ENCODE data around the gene CCNB2.
"Not testable (repeated sequence)": the region's sequence is repeated elsewhere in the genome, so short reads cannot be mapped to it uniquely, and the experiment has no call there.

CCNB2 gene

DNA sequence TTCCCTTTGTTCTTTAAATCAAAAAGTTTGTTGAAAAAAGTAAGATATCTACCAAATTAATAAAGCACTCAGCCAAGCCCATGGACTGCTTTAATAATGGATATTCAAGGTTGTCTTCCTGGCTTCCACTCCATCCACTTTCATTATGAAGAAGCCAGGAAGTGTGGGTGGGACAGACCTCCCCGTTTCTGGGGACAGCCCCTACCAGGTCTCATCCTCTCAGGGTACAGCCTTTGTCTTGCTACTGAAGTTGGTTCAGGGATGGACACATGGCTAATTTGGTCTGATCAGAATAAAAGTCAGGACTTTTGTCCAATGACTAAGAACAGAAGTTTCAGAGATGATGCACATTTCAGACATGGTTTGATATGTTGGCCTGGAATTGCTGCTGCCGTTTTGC is 32.6 kb downstream of the CCNB2 start:
- no peak for DNase-seq

DNA sequence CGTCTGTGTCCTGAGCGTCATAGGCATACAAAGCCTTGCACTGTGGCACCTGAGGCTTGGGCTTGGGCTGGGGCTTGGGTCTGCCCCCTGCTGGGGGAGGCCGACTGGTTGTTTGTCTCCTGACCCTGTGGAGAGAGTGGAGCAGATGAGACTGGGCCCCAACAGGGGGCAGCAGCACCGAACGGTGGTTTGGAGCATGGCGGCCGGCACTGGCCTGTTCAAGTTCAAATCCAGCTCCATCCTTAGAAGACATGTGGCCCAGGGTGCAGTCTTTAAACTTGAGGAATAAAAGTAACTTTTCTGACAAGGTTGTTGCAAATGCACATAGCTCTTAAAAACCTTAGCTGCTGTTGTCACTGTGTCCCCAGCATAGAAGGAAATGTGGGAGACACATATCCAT is 33.3 kb downstream of the CCNB2 start:
- no peak for DNase-seq

GRCh38 chr15:59140422-59141226 is 35.7 kb downstream of the CCNB2 start:
- DNase-seq: no peak

- DNase-seq: no peak
Measured at GRCh38 chr15:59143281-59143680, 38.3 kb downstream of the CCNB2 start.

GRCh38 chr15:59144594-59144993 is 39.6 kb downstream of the CCNB2 start:
- not testable (repeated sequence) for DNase-seq

DNA sequence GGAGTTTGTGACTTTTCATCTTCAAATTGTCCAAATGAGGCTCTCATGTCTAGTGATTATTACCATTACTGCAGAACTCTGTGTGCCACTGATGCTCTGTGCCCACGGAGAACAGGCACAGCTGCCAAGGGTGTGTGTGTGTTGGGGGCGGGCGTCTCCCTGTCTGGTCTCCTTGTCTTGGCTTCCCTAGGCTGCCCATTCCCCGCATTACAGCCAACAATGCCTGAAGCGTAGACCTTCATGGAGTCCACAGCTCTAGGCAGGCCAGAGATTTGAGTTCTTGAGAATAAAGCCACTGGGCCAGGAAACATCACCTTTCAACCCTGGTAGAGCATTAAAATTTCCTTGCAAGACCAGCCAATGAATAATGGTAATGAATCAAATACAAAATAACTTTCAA is 42.7 kb downstream of the CCNB2 start:
- no peak for DNase-seq

GRCh38 chr15:59148153-59148833 is 43.3 kb downstream of the CCNB2 start:
- DNase-seq: no peak

DNA sequence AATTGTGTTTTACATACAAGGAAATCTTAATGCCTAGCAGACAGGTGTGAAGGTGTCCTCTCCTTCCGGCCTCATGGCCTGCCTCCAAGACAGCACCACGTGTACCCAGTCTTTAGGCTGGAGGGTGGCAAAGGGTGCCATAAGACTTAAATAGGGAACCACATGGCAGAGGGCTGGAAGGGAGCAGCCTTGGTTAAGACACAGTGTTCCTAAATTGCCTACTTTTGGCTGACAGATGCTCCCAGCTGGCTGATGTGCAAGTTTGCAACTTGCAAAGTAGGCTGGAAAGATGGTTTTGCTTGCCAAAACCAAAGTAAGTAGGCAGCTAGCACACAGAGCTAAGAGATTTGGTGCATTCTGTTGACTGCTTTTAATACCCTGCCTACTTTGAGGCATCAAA is 45.2 kb downstream of the CCNB2 start:
- DNase-seq: no peak

- DNase-seq: no peak
Measured at GRCh38 chr15:59152694-59153450, 47.9 kb downstream of the CCNB2 start.

DNA sequence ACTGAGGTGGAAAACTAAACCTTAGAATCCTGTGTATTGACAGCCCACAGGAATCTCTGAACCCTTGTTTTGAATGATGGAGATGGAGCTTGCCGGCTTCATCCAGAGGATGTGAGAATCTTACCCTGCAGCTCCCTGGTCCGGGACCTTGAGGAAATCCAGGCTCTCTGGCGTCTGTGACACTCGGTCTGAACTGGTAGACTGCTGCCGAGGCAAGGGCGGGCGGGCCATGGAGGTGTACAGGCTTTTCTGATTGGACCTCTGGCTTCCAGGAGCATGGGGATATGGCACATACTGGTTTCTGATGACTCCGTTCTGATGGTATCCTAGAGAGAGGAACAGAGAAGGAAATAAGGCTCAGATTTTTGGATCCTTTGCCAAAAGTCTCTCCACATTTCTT is 48.5 kb downstream of the CCNB2 start:
- no peak for DNase-seq

GRCh38 chr15:59154243-59154642 is 49.3 kb downstream of the CCNB2 start:
- no peak for DNase-seq

GRCh38 chr15:59155431-59155830 is 50.5 kb downstream of the CCNB2 start:
- DNase-seq: no peak

DNA sequence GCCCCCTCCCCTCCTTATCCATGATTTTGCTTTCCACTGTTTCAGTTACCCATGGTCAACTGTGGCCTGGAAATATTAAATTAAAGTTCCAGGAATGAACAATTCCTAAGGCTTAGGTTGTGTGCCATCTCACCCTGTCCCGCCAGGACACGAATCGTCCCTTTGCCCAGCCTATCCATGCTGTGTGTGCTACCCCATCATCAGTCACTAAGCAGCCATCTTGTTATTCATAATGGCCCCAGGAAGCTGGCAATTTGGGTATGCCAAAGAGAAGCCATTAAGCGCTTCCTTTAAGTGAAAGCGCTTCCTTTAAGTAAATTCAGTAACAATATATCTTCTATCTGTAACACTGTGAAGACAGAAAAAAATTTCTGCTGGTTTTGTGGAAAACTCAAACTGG is 52.5 kb downstream of the CCNB2 start:
- DNase-seq: no peak

GRCh38 chr15:59157840-59158700 is 53.1 kb downstream of the CCNB2 start:
- DNase-seq: no peak

- peak; percentile 30 for DNase-seq
Measured at GRCh38 chr15:59158701-59159034, 53.7 kb downstream of the CCNB2 start.

DNA sequence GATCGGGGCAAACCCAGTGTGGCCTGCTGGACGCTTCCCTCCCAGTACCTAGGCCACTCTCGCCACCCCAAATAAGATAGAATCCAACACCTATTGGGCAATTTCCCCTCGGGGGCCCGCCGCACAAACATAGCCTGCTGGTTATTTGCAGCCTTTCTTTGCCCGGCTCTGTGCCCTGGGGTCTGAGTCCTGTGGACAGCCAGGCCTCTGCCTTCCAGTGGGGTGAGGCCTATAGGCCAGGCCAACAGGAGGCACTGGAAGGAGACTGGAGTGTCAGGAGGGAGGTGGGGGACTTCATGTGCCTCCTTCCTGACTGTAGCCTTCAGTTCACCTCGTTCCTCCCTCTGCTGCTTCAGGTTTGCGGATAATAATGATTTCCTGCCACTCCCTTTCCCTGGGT is 54.3 kb downstream of the CCNB2 start:
- no peak for DNase-seq

DNA sequence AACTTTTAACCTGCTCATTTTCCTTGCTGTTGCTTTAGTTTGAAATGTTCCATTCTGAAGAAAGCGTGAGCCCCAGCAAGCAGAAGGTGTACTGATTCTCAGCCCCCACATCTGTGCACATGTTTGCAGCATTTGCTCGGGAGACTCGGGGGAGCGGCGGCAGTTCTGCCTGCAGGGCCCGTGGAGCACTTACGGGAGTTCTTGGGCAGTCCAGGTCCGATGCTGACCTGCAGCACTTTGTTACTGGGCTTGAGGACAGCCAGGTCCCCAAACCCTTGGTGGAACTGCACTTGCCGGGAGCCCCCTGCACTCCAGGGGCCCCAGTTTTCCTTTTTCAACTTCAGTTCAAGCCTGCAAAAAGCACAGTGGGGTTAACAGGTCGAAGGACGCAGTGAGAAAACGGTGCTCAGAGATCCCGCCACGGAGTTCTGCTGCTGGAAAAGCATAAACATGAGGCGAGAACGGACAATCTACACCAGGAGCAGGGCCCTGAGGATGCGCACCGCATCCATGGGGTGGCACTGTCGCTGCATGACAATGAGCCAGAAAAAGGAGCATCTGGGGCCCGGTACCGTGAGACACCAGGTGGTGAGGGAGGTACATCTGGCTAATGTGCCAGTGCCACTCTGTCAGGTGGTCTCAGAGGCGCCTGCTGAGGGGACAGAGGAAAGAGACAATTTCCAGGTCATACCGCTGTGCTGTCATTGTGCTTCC is 56.1 kb downstream of the CCNB2 start:
- DNase-seq: peak; percentile 93

DNA sequence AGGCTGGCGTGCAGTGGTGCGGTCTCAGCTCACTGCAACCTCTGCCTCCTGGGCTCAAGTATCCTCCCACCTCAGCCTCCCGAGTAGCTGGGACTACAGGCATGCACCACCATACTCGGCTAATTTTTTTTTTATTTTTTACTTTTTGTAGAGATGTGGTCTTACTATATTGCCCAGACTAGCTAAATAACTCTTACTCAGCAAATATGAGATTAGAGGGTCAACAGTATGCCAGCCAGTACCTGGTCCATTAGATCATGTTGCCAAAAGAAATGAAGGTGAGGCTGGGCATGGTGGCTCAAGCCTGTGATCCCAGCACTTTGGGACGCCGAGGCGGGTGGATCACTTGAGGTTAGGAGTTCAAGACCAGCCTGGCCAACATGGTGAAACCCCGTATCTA is 57.1 kb downstream of the CCNB2 start:
- DNase-seq: not testable (repeated sequence)

DNA sequence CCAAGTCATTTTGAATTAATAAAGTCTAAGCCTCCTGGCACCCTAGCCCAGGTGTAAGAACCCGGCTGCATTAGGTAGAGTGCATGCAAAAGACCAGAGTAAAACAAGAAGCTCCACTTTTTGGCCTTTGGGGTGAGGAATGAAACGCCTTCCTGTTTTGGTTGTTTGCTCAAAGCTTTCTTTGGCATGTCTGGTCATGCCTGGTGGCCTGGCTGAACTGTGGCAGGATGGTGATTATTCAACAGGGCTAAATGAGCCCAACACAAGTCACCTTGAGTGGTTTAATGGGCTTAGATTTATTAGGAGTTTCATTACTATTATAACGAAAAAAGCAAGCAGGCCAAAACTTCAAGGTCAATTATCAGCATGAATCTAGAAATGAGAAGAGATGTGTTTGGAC is 60.8 kb downstream of the CCNB2 start:
- DNase-seq: peak; percentile 14

GRCh38 chr15:59166166-59166565 is 61.2 kb downstream of the CCNB2 start:
- DNase-seq: no peak

DNA sequence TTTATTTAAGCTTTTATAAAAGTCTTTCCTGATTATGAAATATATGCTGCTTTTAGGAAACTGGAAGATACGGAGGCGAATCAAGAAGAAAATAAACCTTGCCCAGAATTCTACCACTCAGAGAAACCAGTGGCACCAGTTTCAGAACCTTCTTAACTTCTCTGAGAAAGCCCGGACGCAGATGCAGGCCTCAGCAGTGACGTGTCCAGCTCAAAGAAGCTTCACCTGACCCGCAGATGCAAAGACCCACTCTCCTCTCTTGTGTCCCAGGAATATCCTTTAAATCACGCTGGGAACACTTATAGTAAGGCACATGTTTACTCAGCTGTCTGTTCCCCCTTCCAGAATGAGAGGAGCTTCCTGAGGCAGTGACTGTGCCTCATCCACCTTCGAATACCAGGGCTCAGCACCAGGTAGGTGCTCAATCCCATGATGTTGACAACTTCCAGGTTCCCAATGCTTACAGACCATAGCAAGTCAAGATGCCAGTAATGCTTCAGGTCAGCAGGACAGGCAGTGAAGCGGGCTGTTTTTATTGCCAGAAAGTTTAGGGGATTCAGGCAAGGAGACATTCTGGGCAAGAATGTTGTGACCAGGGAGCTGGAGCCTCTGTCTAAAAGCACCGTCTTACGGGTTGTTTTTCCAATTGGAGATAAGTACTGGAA is 61.8 kb downstream of the CCNB2 start:
- DNase-seq: no peak

DNA sequence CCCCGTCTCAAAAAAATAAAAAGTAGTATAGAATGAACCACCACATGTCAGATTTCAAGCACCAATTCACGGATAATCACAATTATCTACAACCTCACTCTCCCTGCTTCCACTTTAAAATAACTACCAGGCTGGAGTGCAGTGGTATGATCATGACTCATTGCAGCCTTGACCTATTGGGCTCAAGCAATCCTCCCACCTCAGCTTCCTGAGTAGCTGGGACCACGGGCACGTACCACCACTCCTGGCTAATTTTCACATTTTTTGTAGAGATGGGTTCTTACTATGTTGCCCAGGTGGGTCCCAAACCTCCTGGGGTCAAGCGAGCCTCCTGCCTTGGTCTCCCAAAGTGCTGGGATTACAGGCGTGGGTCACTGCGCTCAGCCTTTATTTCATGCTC is 63.6 kb downstream of the CCNB2 start:
- no peak for DNase-seq
